Measurements from ENCODE around the gene ALG11.

GRCh38 chr13:52029569-52029968, 17.4 kb downstream of the ALG11 start:
- TF ChIP-seq CTCF (conservative IDR thresholded peaks at IDR 0.05; ENCODE audit: low read depth in 2 of 2) (no peak), ZNF462 (CRISPR knock-in tag; IDR thresholded peaks at IDR 0.05) (no peak), POLR2AphosphoS5 (IDR thresholded peaks at IDR 0.05; ENCODE audit: low read depth) (no peak), REST (IDR thresholded peaks at IDR 0.05; ENCODE audit: unreplicated experiment) (no peak), EZH2 (IDR thresholded peaks at IDR 0.05; ENCODE audit: low read depth, unreplicated experiment) (no peak), CREB1 (CRISPR knock-in tag; IDR thresholded peaks at IDR 0.05; ENCODE audit: low read depth) (no peak), JUNB (IDR thresholded peaks at IDR 0.05; ENCODE audit: unreplicated experiment) (no peak), STAT1 (IDR thresholded peaks at IDR 0.05; ENCODE audit: unreplicated experiment) (no peak)
